IPS-18c (cell line): Measurements from ENCODE around the gene EEFSEC.

ENCODE experiments used
- H3K4me3 ChIP-seq: 2 replicates; pipeline ENCODE4 v1.7.0; 2013; ENCODE audit warnings: low read depth, mild to moderate bottlenecking, low read length, moderate library complexity; ENCODE audit not compliant: insufficient read depth
- H3K9me3 ChIP-seq: one replicate; pipeline ENCODE4 v1.6.1; 2013; ENCODE audit warnings: mild to moderate bottlenecking, low read length, moderate library complexity; ENCODE audit not compliant: control insufficient read depth, insufficient read depth

Gene EEFSEC

GRCh38 chr3:128175768-128176167, 22.5 kb downstream of the EEFSEC start:
- Histone ChIP-seq H3K4me3 (no peak overlapping the region), H3K9me3 (no peaks in the 10 kb centered on the region)

GRCh38 chr3:128176276-128176833, 23.1 kb downstream of the EEFSEC start:
- Histone ChIP-seq H3K4me3 (no peak overlapping the region), H3K9me3 (no peaks in the 10 kb centered on the region)

- no peaks in the 10 kb centered on the region for H3K9me3 ChIP-seq
- H3K4me3 ChIP-seq, result no peak overlapping the region
Observed at GRCh38 chr3:128177865-128178264, 24.6 kb downstream of the EEFSEC start.

- Histone ChIP-seq H3K9me3 (no peaks in the 10 kb centered on the region), H3K4me3 (no peak overlapping the region)
Observed at GRCh38 chr3:128178782-128179483, 25.7 kb downstream of the EEFSEC start.

GRCh38 chr3:128179484-128179819, 26.2 kb downstream of the EEFSEC start:
- Histone ChIP-seq H3K9me3 (no peaks in the 10 kb centered on the region), H3K4me3 (no peak overlapping the region)

- Histone ChIP-seq H3K4me3 (no peak overlapping the region), H3K9me3 (no peaks in the 10 kb centered on the region)
Observed at GRCh38 chr3:128180436-128180835, 27.2 kb downstream of the EEFSEC start.

- Histone ChIP-seq H3K9me3 (no peaks in the 10 kb centered on the region), H3K4me3 (no peak overlapping the region)
Observed at GRCh38 chr3:128180913-128181312, 27.6 kb downstream of the EEFSEC start.

- Histone ChIP-seq H3K9me3 (no peaks in the 10 kb centered on the region), H3K4me3 (no peak overlapping the region)
Observed at GRCh38 chr3:128182656-128183055, 29.4 kb downstream of the EEFSEC start.

GRCh38 chr3:128185630-128186447, 32.6 kb downstream of the EEFSEC start:
- H3K9me3 ChIP-seq, result no peaks in the 10 kb centered on the region

GRCh38 chr3:128187495-128187894, 34.2 kb downstream of the EEFSEC start:
- no peaks in the 10 kb centered on the region for H3K9me3 ChIP-seq
- H3K4me3 ChIP-seq, result no peak overlapping the region

More at GRCh38 chr3:128185630-128186447, 32.6 kb downstream of the EEFSEC start:
- H3K4me3 ChIP-seq, result no peak overlapping the region

GRCh38 chr3:128188326-128188725, 35.0 kb downstream of the EEFSEC start:
- Histone ChIP-seq H3K9me3 (no peaks in the 10 kb centered on the region), H3K4me3 (no peak overlapping the region)

GRCh38 chr3:128188956-128189355, 35.7 kb downstream of the EEFSEC start:
- H3K4me3 ChIP-seq, result no peak overlapping the region
- no peaks in the 10 kb centered on the region for H3K9me3 ChIP-seq

- Histone ChIP-seq H3K4me3 (no peak overlapping the region), H3K9me3 (no peaks in the 10 kb centered on the region)
Observed at GRCh38 chr3:128190501-128190900, 37.2 kb downstream of the EEFSEC start.

GRCh38 chr3:128192131-128192530, 38.9 kb downstream of the EEFSEC start:
- H3K9me3 ChIP-seq, result no peaks in the 10 kb centered on the region

GRCh38 chr3:128193168-128193567, 39.9 kb downstream of the EEFSEC start:
- no peaks in the 10 kb centered on the region for H3K9me3 ChIP-seq
- H3K4me3 ChIP-seq, result no peak overlapping the region

More at GRCh38 chr3:128192131-128192530, 38.9 kb downstream of the EEFSEC start:
- no peak overlapping the region for H3K4me3 ChIP-seq

GRCh38 chr3:128194843-128195242, 41.6 kb downstream of the EEFSEC start:
- Histone ChIP-seq H3K4me3 (no peak overlapping the region), H3K9me3 (no peaks in the 10 kb centered on the region)

- Histone ChIP-seq H3K9me3 (no peaks in the 10 kb centered on the region), H3K4me3 (no peak overlapping the region)
Observed at GRCh38 chr3:128195369-128195768, 42.1 kb downstream of the EEFSEC start.

GRCh38 chr3:128195802-128196201, 42.5 kb downstream of the EEFSEC start:
- H3K4me3 ChIP-seq, result no peak overlapping the region

More at GRCh38 chr3:128195802-128196201, 42.5 kb downstream of the EEFSEC start:
- H3K9me3 ChIP-seq, result no peaks in the 10 kb centered on the region
